GM19397 (cell line): ENCODE data around the gene OR5AS1.
"Not testable (repeated sequence)": the region's sequence is repeated elsewhere in the genome, so short reads cannot be mapped to it uniquely, and the experiment has no call there.

Source experiments
- ATAC-seq: cut with Tn5 transposase; IDR thresholded peaks from one replicate; pipeline ENCODE4 v1.9.1; 2021; ENCODE audit warnings: mild to moderate bottlenecking, moderate library complexity; ENCODE audit not compliant: unreplicated experiment

OR5AS1 gene

GRCh38 chr11:56027354-56027753, at the start of gene OR5AS1:
TSS of gene OR5AS1 (plus strand) at chr11:56027654. CDS start at chr11:56030419, 2,765 bp downstream.
- no peak for ATAC-seq

DNA sequence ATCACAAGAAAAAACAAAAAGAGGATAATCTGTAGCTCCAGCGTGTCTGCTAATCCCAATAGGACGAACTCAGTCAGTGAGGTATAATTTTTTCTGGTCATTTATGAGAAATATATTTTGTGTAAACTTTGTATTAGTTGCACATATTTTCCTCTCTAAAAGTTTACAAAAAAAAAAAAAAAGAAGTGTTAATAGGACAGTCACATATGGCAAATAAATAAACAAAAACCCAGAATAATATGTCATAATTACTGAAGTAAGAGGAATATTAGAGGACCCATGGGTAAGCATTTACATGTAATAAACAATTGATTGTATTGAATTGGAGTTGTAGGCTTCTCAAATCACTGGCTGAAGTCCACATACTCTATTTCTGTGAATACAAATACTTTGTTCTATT, 32.9 kb upstream of the OR5AS1 start, which contains the start of gene OR5F1:
TSS of gene OR5F1 (minus strand) at position 101 of the 400 bp plus-strand sequence. CDS start at position 101, 0 bp downstream.
- no peak for ATAC-seq

- ATAC-seq, result no peak
These were observed 16.7 kb upstream of the OR5AS1 start for GRCh38 chr11:56010716-56011115.

GRCh38 chr11:56013805-56014204, 13.6 kb upstream of the OR5AS1 start:
- no peak for ATAC-seq

DNA sequence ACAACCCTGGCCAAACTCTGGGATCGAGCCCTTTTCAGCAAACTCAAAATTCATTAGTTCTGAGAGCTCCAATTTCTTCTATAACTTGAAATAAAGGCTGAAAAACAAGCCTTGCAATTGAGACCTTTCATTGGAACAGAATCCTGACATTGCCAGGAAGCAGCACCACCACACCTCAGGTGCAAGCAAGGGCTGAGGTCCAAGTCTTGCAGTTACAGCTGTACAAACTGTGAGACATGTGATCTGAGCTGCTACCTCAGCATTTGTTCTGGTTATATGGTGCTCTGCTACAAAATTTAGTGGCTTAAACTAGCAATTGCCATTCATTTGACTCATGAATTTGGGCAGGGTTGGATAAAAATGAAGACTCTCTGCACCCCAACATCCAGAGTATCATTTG, 18.1 kb downstream of the OR5AS1 start:
- ATAC-seq, result no peak

- ATAC-seq, result no peak
These were observed 21.0 kb downstream of the OR5AS1 start for GRCh38 chr11:56048480-56048879.

GRCh38 chr11:56049487-56049886, 22.0 kb downstream of the OR5AS1 start:
- ATAC-seq, result no peak

DNA sequence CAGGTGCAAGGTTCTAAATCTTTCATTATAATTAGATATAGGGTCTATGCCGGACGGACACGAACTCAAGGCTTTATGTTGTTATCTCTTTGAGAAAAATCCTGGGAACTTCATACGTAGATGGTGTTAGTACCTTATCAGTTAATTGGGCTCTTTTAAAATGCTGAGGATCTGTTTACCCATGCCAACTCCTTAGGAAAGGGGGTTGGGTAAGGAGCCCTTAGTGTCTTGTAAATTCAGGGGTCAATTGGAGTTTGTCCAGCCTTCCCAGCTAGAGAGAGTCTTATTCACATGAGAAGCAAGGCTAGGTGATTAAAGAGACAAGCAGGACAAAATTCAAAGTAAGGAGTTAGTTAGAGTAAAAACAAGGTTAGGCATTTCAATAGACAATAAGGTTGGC, 28.9 kb downstream of the OR5AS1 start:
- not testable (repeated sequence) for ATAC-seq

- ATAC-seq, result not testable (repeated sequence)
These were observed 30.3 kb downstream of the OR5AS1 start for GRCh38 chr11:56057661-56058237.

- ATAC-seq, result not testable (repeated sequence)
These were observed 30.9 kb downstream of the OR5AS1 start for GRCh38 chr11:56058260-56058780.

GRCh38 chr11:56066980-56067379, 39.5 kb downstream of the OR5AS1 start:
- no peak for ATAC-seq
